ENCODE measurements around the gene FBXO36. TPM values are rescaled to one million over a fixed set of nuclear protein-coding genes. Genes with fewer than 3 reads are reported as not detected.
A peak's percentile ranks its signal among the peaks of the same experiment; 100 is the strongest.

The FBXO36 gene
- total and polyA plus RNA-seq, 2 of the 13 experiments (the other 11 are each of a cell fraction or from before 2014, with no cell fraction given) = 2.8 TPM

- TF ChIP-seq PRDM15 (CRISPR knock-in tag; IDR thresholded peaks at IDR 0.05) (no peak), ZNF597 (CRISPR knock-in tag; IDR thresholded peaks at IDR 0.05) (no peak), POLR2G (IDR thresholded peaks at IDR 0.05; ENCODE audit: low read depth, low read length) (no peak), ZNF543 (CRISPR knock-in tag; IDR thresholded peaks at IDR 0.05) (no peak), BORCS8-MEF2B (CRISPR knock-in tag; IDR thresholded peaks at IDR 0.05) (no peak), EEA1 (CRISPR knock-in tag; IDR thresholded peaks at IDR 0.05; ENCODE audit: borderline replicate concordance) (no peak), FOXP4 (CRISPR knock-in tag; IDR thresholded peaks at IDR 0.05) (peak; percentile 60), ZNF12 (CRISPR knock-in tag; IDR thresholded peaks at IDR 0.05) (no peak), ZNF224 (CRISPR knock-in tag; IDR thresholded peaks at IDR 0.05) (no peak), KDM6A (CRISPR knock-in tag; IDR thresholded peaks at IDR 0.05; ENCODE audit: low read depth) (no peak), SOX5 (CRISPR knock-in tag; IDR thresholded peaks at IDR 0.05; ENCODE audit: borderline replicate concordance) (peak; percentile 39; the same call in 1 of the 2 replicates), ZNF333 (CRISPR knock-in tag; IDR thresholded peaks at IDR 0.05; ENCODE audit: borderline replicate concordance) (no peak), ZNF329 (CRISPR knock-in tag; IDR thresholded peaks at IDR 0.05; ENCODE audit: low read depth) (no peak), KLF9 (CRISPR knock-in tag; IDR thresholded peaks at IDR 0.05; ENCODE audit: low read depth) (no peak), ZNF781 (CRISPR knock-in tag; IDR thresholded peaks at IDR 0.05; ENCODE audit: borderline replicate concordance, not compliant biosample characterization) (no peak), ZBTB43 (CRISPR knock-in tag; conservative IDR thresholded peaks at IDR 0.05) (no peak), BCLAF1 (IDR thresholded peaks at IDR 0.05) (no peak), HDAC1 (CRISPR knock-in tag; IDR thresholded peaks at IDR 0.05) (no peak)
Measured at GRCh38 chr2:229900012-229900411, 22.3 kb upstream of the FBXO36 start (continued).

Measured in HepG2 (cell line).